ENCODE results near the gene KAT2B. TPM values are rescaled to one million over a fixed set of nuclear protein-coding genes. Genes with fewer than 3 reads are reported as not detected.

KAT2B gene
- total and polyA plus RNA-seq, 7 experiments from 2014 or later, result 1.7 to 127 (median 61.9) TPM

DNA sequence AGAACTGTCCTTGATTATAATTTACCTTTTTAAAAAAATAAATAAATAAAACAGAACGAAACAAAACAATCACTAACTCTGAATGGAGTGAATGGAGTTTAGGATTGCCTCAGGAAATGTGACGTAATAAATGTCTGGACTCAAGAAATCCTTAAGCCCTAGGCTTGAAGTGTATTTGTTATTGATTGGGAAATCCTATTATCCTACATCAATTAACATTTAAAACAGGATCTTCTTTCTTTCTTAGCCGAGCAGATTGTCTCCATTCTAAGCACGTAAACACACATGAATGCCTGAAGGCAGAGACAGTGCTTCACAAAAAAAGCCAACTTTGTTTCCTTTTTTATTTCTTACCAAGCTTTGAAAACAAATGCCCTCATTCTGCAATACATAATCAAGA is 33.4 kb downstream of the KAT2B start:
- H3K27me3 ChIP-seq (ENCODE audit: control insufficient read depth in 2 of 2, insufficient read depth in 2 of 2, low read length in 2 of 2), result no peaks in the 10 kb centered on the region
- no peak overlapping the region for H3K27ac ChIP-seq (ENCODE audit: low read depth, low read length)
- H3K36me3 ChIP-seq (ENCODE audit: control insufficient read depth in 2 of 3, insufficient read depth in 3 of 3, low read length in 3 of 3), result peaks cover 0 to 26% (median 5%) of the 10 kb centered on the region in 3 experiments
- DNase-seq (no peak), ATAC-seq (no peak)
- ChIA-PET CTCF (no interaction called here), POLR2A (no interaction called here)
- intact Hi-C loops (cut with micrococcal nuclease), result no loop called here
- Mint-ChIP-seq H3K27me3 (no peaks in the 10 kb centered on the region), H3K4me3 (no peak overlapping the region), H3K4me1 (peaks cover 4 to 29% (median 14%) of the 10 kb centered on the region in 7 donors), H3K27ac (no peak overlapping the region), H3K36me3 (peaks cover 8 to 57% (median 45%) of the 10 kb centered on the region in 5 donors), H3K9me3 (peaks cover 0 to 3% (median 0%) of the 10 kb centered on the region in 11 donors)
- no peaks in the 10 kb centered on the region for H3K4me1 ChIP-seq (ENCODE audit: control insufficient read depth in 2 of 2, insufficient read depth in 2 of 2, low read length in 2 of 2)
- no peak overlapping the region for H3K4me3 ChIP-seq (ENCODE audit: low read length)
- no peaks in the 10 kb centered on the region for H3K9me3 ChIP-seq (ENCODE audit: control insufficient read depth in 2 of 3, low read length in 3 of 3)

DNA sequence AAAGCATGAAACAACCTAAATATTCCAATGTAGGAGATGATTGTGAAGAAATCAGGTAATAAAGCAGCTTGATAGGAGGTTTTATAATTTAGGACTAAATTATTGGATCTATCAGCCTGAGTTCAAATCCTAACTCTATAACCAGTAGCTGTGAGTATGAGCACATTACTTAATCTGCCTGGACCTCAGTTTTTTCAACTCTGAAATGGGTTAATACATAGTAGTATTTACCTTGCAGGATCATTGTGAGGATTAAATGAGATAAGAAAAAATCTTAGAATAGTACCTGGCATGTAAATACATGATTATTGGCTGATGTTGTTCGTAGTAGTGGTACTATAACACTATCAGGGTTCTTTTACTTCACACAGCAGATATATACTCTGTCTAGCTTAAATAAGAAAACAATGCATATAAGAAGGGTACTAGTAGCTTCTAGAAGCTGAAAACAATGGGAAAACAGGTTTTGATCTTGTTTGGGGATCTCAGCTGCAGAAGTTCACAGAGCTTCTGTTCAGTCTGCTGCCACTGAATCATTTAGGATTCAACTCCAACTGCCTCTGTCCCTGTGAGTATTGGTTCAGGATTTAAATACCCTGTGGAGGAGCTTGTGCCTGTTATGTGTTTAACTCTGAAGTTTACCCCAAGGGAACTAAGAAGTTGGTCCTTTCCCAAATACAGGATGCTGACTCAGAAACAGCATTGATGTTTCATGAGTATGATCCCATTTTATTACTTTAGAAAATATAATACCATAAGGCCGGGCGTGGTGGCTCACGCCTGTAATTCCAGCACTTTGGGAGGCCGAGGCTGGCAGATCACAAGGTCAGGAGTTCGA is 34.2 kb downstream of the KAT2B start:
- peak overlapping the region in 2 of 9 donors; percentile 22 to 25 for H3K27ac Mint-ChIP-seq
- ATAC-seq (no peak), DNase-seq (no peak)
- H3K4me3 ChIP-seq (ENCODE audit: low read length), result no peak overlapping the region
- H3K4me1 Mint-ChIP-seq, result peaks cover 0 to 24% (median 8%) of the 10 kb centered on the region in 7 donors
- no peaks in the 10 kb centered on the region for H3K27me3 Mint-ChIP-seq
- H3K9me3 Mint-ChIP-seq, result no peaks in the 10 kb centered on the region
- no peak overlapping the region for H3K27ac ChIP-seq (ENCODE audit: low read depth, low read length)
- no peaks in the 10 kb centered on the region for H3K9me3 ChIP-seq (ENCODE audit: control insufficient read depth in 2 of 3, low read length in 3 of 3)
- ChIA-PET CTCF (interaction anchor here (0.5 kb wide), 1 partner anchor 555 kb away, joined by 3 read pairs; no protein-coding TSS in a partner anchor), POLR2A (no interaction called here)
- no peaks in the 10 kb centered on the region for H3K4me1 ChIP-seq (ENCODE audit: control insufficient read depth in 2 of 2, insufficient read depth in 2 of 2, low read length in 2 of 2)
- no peak overlapping the region for H3K4me3 Mint-ChIP-seq
- H3K27me3 ChIP-seq (ENCODE audit: control insufficient read depth in 2 of 2, insufficient read depth in 2 of 2, low read length in 2 of 2), result no peaks in the 10 kb centered on the region
- H3K36me3 Mint-ChIP-seq, result peaks cover 8 to 54% (median 43%) of the 10 kb centered on the region in 5 donors
- peaks cover 0 to 26% (median 5%) of the 10 kb centered on the region in 3 experiments for H3K36me3 ChIP-seq (ENCODE audit: control insufficient read depth in 2 of 3, insufficient read depth in 3 of 3, low read length in 3 of 3)
- intact Hi-C loops (cut with micrococcal nuclease), result no loop called here

DNA sequence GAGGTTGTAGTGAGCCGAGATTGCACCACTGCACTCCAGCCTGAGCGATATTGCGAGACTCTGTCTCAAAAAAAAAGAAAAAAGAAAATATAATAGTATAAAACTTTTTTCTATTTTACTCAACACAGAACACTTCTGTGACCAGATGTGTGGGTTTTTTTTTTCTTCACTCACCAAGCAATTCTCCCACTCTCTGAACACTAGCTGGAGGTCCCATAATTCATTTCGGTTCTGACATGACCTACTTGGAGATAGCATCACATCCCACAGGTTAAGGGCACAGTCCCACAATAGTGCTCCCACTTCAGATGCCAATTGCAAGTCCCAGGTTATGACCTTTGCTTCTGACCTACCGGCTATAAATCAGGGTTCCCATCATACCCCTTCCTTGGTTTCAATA is 35.0 kb downstream of the KAT2B start:
- H3K27me3 ChIP-seq (ENCODE audit: control insufficient read depth in 2 of 2, insufficient read depth in 2 of 2, low read length in 2 of 2), result no peaks in the 10 kb centered on the region
- intact Hi-C loops (cut with micrococcal nuclease), result no loop called here
- no peaks in the 10 kb centered on the region for H3K9me3 ChIP-seq (ENCODE audit: control insufficient read depth in 2 of 3, low read length in 3 of 3)
- ChIA-PET CTCF (no interaction called here), POLR2A (no interaction called here)
- Mint-ChIP-seq H3K27me3 (no peaks in the 10 kb centered on the region), H3K4me3 (no peak overlapping the region), H3K9me3 (no peaks in the 10 kb centered on the region), H3K27ac (no peak overlapping the region), H3K36me3 (peaks cover 8 to 56% (median 44%) of the 10 kb centered on the region in 5 donors), H3K4me1 (peaks cover 5 to 27% (median 15%) of the 10 kb centered on the region in 7 donors)
- H3K27ac ChIP-seq (ENCODE audit: low read depth, low read length), result no peak overlapping the region
- ATAC-seq (no peak), DNase-seq (no peak)
- H3K36me3 ChIP-seq (ENCODE audit: control insufficient read depth in 2 of 3, insufficient read depth in 3 of 3, low read length in 3 of 3), result peaks cover 0 to 32% (median 5%) of the 10 kb centered on the region in 3 experiments
- H3K4me1 ChIP-seq (ENCODE audit: control insufficient read depth in 2 of 2, insufficient read depth in 2 of 2, low read length in 2 of 2), result no peaks in the 10 kb centered on the region
- H3K4me3 ChIP-seq (ENCODE audit: low read length), result no peak overlapping the region

DNA sequence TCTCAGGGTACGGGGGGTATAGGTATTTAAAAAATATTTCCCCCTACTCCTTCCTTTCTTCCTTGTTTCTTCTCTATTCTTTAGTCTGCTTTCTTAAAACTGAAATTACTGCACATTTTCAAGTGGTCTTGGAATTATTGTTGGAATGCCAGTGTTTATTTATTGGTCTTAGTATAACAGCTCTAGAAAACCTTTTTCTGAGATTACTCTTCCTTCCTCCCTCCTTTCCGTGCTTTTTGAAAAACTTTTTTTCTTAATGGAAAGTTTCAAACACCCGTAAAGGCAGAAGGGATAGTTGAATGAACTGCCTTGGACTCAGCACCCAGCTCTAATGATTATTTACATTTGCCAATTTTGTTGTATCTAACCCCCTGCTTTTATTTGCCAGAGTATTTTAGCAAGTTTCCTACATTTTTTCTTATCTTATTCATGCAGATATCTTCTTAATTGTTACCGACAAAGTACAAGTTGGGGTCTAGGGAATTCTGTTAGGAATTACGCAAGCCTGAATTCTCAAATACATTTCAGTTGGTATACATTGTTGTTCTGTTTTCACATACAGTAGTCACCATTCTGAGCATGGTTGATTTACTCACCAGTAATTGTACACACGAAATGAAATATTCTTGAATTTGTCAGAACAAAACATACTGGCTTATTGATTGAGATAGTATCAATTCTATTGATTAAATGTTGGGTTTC is 36.2 kb downstream of the KAT2B start:
- no peaks in the 10 kb centered on the region for H3K27me3 Mint-ChIP-seq
- POLR2A ChIA-PET, result no interaction called here
- H3K36me3 ChIP-seq (ENCODE audit: control insufficient read depth in 2 of 3, insufficient read depth in 3 of 3, low read length in 3 of 3), result peaks cover 0 to 32% (median 5%) of the 10 kb centered on the region in 3 experiments

GRCh38 chr3:20077068-20077467 is 36.8 kb downstream of the KAT2B start:
- ChIA-PET CTCF (no interaction called here), POLR2A (no interaction called here)
- ATAC-seq (no peak), DNase-seq (no peak)
- H3K4me1 Mint-ChIP-seq, result peaks cover 11 to 32% (median 23%) of the 10 kb centered on the region in 7 donors
- intact Hi-C loops (cut with micrococcal nuclease), result no loop called here
- H3K4me3 Mint-ChIP-seq, result no peak overlapping the region
- H3K9me3 Mint-ChIP-seq, result no peaks in the 10 kb centered on the region
- Histone ChIP-seq H3K36me3 (ENCODE audit: control insufficient read depth in 2 of 3, insufficient read depth in 3 of 3, low read length in 3 of 3) (peaks cover 0 to 27% (median 5%) of the 10 kb centered on the region in 3 experiments), H3K9me3 (ENCODE audit: control insufficient read depth in 2 of 3, low read length in 3 of 3) (no peaks in the 10 kb centered on the region), H3K4me3 (ENCODE audit: low read length) (no peak overlapping the region), H3K27ac (ENCODE audit: low read depth, low read length) (no peak overlapping the region), H3K27me3 (ENCODE audit: control insufficient read depth in 2 of 2, insufficient read depth in 2 of 2, low read length in 2 of 2) (no peaks in the 10 kb centered on the region), H3K4me1 (ENCODE audit: control insufficient read depth in 2 of 2, insufficient read depth in 2 of 2, low read length in 2 of 2) (no peaks in the 10 kb centered on the region)
- H3K36me3 Mint-ChIP-seq, result peaks cover 0 to 54% (median 40%) of the 10 kb centered on the region in 5 donors
- H3K27me3 Mint-ChIP-seq, result no peaks in the 10 kb centered on the region
- H3K27ac Mint-ChIP-seq, result peak overlapping the region in 4 of 9 donors; percentile 36 to 45 (median 42)

More for the DNA sequence above, 36.2 kb downstream of the KAT2B start:
- DNase-seq (no peak), ATAC-seq (no peak)
- H3K4me3 ChIP-seq (ENCODE audit: low read length), result no peak overlapping the region
- no peak overlapping the region for H3K27ac ChIP-seq (ENCODE audit: low read depth, low read length)
- no peak overlapping the region for H3K4me3 Mint-ChIP-seq
- intact Hi-C loops (cut with micrococcal nuclease), result no loop called here
- no peaks in the 10 kb centered on the region for H3K4me1 ChIP-seq (ENCODE audit: control insufficient read depth in 2 of 2, insufficient read depth in 2 of 2, low read length in 2 of 2)
- peak overlapping the region in 3 of 9 donors; percentile 36 to 44 (median 36) for H3K27ac Mint-ChIP-seq
- CTCF ChIA-PET, result no interaction called here
- no peaks in the 10 kb centered on the region for H3K9me3 Mint-ChIP-seq
- H3K36me3 Mint-ChIP-seq, result peaks cover 4 to 58% (median 41%) of the 10 kb centered on the region in 5 donors
- no peaks in the 10 kb centered on the region for H3K9me3 ChIP-seq (ENCODE audit: control insufficient read depth in 2 of 3, low read length in 3 of 3)
- H3K27me3 ChIP-seq (ENCODE audit: control insufficient read depth in 2 of 2, insufficient read depth in 2 of 2, low read length in 2 of 2), result no peaks in the 10 kb centered on the region
- H3K4me1 Mint-ChIP-seq, result peaks cover 10 to 34% (median 23%) of the 10 kb centered on the region in 7 donors

GRCh38 chr3:20078194-20078714 is 38.0 kb downstream of the KAT2B start:
- H3K4me3 ChIP-seq (ENCODE audit: low read length), result no peak overlapping the region
- no peaks in the 10 kb centered on the region for H3K9me3 ChIP-seq (ENCODE audit: control insufficient read depth in 2 of 3, low read length in 3 of 3)
- Mint-ChIP-seq H3K27me3 (no peaks in the 10 kb centered on the region), H3K4me1 (peaks cover 12 to 26% (median 23%) of the 10 kb centered on the region in 7 donors), H3K9me3 (no peaks in the 10 kb centered on the region), H3K36me3 (peaks cover 0 to 50% (median 30%) of the 10 kb centered on the region in 5 donors), H3K4me3 (no peak overlapping the region), H3K27ac (peak overlapping the region in 1 of 9 donors; percentile 22)
- H3K27me3 ChIP-seq (ENCODE audit: control insufficient read depth in 2 of 2, insufficient read depth in 2 of 2, low read length in 2 of 2), result no peaks in the 10 kb centered on the region
- CTCF ChIA-PET, result no interaction called here
- POLR2A ChIA-PET, result interaction anchor here (1.0 kb wide), 1 partner anchor 30 kb away, joined by 3 read pairs; no protein-coding TSS in a partner anchor
- H3K4me1 ChIP-seq (ENCODE audit: control insufficient read depth in 2 of 2, insufficient read depth in 2 of 2, low read length in 2 of 2), result no peaks in the 10 kb centered on the region
- H3K27ac ChIP-seq (ENCODE audit: low read depth, low read length), result no peak overlapping the region
- peaks cover 0 to 15% (median 5%) of the 10 kb centered on the region in 3 experiments for H3K36me3 ChIP-seq (ENCODE audit: control insufficient read depth in 2 of 3, insufficient read depth in 3 of 3, low read length in 3 of 3)
- DNase-seq (no peak), ATAC-seq (no peak)
- intact Hi-C loops (cut with micrococcal nuclease), result no loop called here

Data from naive thymus-derived CD4-positive, alpha-beta T cell (primary cell).